NT2/D1 (cell line): ENCODE data around the gene PWWP2B.

Experiments
- DNase-seq: peaks from one replicate; pipeline ENCODE4 v3.0.0-alpha.2; 2011; ENCODE audit warnings: low read depth, low spot score
- H3K27me3 ChIP-seq: 2 replicates; pipeline ENCODE4 v1.6.0; 2011; ENCODE audit warnings: mild to moderate bottlenecking; ENCODE audit not compliant: insufficient read length, insufficient read depth
- H3K36me3 ChIP-seq: 2 replicates; pipeline ENCODE4 v1.6.1; 2011; ENCODE audit warnings: mild to moderate bottlenecking, low read length, mixed read lengths; ENCODE audit not compliant: insufficient read depth, insufficient read length
- H3K4me1 ChIP-seq: 2 replicates; pipeline ENCODE4 v1.5.1; 2011; ENCODE audit not compliant: insufficient read depth, insufficient read length
- H3K4me3 ChIP-seq: 2 replicates; pipeline ENCODE4 v1.5.1; 2011; ENCODE audit warnings: low read depth; ENCODE audit not compliant: insufficient read length
- H3K9ac ChIP-seq: 2 replicates; pipeline ENCODE4 v1.6.0; 2011; ENCODE audit warnings: low read depth; ENCODE audit not compliant: insufficient read length
- H3K9me3 ChIP-seq: 2 replicates; pipeline ENCODE4 v1.5.1; 2011; ENCODE audit warnings: mild to moderate bottlenecking, low read length; ENCODE audit not compliant: insufficient read depth
- SUZ12 ChIP-seq: IDR thresholded peaks from 2 replicates; pipeline ENCODE4 v1.6.1; 2011; ENCODE audit not compliant: insufficient read length, insufficient read depth; ENCODE audit errors: extremely low read depth
- YY1 ChIP-seq: IDR thresholded peaks from 2 replicates; pipeline ENCODE4 v1.6.1; 2011; ENCODE audit not compliant: insufficient read length, insufficient read depth
- ZNF274 ChIP-seq: IDR thresholded peaks from 2 replicates; pipeline ENCODE4 v1.6.1; 2011; ENCODE audit warnings: mild to moderate bottlenecking, low read depth, low read length

PWWP2B gene

DNA sequence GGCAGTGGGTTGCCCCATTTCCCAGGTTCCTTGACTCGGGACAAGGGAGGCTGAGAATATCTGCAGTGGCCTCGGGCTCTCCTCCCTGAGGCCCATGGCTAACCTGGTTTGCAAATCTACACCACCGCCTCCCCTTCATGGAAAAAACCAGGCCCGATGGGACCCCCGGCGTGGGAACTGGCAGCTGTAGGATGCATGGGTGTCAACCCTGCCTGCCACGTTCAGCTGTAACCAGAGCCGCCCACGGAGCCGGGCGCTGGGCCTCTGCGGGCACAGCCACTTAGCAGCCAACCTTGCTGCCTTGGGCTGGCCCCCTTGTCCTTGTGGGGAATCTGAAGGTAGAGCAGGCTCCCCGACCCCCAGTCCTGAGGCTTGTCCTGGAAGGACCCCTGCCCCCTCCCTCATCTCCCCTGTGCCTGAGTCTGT is 1.6 kb downstream of the PWWP2B start:
- DNase-seq, result no peak
- Histone ChIP-seq H3K4me1 (peaks cover 21% of the 10 kb centered on the region), H3K36me3 (no peaks in the 10 kb centered on the region), H3K9me3 (no peaks in the 10 kb centered on the region), H3K4me3 (no peak overlapping the region), H3K27me3 (peaks cover 19% of the 10 kb centered on the region), H3K9ac (peak overlapping the region; percentile 61)
- TF ChIP-seq YY1, result no peak
- TF ChIP-seq SUZ12, result no peak
- TF ChIP-seq ZNF274, result no peak

DNA sequence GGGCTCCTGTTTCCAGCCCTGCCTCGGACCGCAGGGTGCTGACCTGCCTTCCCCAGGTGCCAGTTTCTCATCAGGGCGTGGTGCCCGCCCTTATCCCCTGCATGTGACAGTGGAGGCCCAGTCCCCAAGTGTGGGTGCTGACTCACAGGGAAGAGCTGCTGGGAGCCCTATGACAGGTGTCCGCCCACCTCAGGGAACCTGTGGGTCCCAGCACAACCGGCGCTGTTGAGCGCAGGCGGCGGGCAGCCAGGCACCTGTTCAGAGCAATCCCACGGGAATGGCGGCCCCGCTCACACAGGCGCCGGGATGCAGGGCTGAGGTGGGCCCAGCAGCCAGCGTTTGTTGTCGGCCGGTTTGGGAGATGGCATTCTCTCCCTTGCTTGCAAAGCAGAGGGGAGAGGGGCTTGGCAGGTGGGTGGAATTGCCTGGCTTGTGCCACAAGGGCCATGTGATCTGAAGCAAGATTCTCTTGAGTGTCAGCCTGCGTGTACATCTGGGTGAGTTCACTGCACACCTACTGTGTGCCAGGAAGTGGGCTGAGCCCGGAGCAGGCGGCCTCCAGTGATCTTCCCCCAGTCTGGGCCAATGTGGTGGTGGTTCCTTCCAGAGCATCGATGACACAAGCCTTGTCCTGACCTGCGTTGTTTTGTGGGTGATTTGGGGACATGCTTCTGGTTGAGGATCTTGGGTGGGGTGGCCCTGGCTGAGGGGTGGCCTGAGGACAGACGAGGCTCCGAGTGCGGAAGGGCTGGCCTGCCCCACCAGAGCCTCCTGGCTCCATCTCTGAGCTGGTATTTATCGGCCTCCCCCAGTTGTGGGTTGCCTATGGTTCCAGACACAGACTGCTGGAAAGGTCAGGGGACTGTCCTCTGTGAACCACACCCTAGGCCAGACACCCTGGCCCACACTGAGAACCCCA is 2.4 kb downstream of the PWWP2B start:
- H3K4me3 ChIP-seq, result no peak overlapping the region

DNA sequence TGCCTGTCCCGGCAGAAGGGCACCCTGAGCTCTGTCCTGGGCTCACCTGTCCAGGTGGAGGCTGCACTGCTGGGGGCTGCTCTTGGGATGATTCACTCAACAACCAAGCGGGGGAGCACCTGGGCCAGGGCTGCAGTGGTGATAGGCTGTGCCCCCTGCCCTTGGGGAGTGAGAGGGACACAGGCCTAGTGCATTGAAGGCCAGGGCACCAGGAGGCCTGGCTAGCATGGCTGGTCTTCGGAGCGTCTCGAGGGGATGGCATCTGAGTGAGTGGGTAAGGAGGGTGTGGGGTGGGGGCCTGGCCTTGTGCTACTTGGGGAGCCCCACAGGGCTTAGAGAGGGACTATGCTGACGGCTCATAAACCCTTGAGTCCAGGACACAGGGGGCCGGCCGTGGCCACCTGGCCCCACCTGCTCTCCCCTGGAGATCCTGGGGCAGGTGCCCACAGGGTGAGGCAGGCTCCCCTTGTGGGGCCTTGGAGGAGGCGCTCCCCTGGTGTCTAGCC is 3.1 kb downstream of the PWWP2B start:
- no peaks in the 10 kb centered on the region for H3K36me3 ChIP-seq
- no peak overlapping the region for H3K4me3 ChIP-seq
- H3K9me3 ChIP-seq, result no peaks in the 10 kb centered on the region
- peaks cover 23% of the 10 kb centered on the region for H3K4me1 ChIP-seq
- DNase-seq, result no peak
- TF ChIP-seq YY1, result no peak
- TF ChIP-seq SUZ12, result no peak
- TF ChIP-seq ZNF274, result no peak
- H3K9ac ChIP-seq, result no peak overlapping the region
- peaks cover 19% of the 10 kb centered on the region for H3K27me3 ChIP-seq

More for the DNA sequence above, 2.4 kb downstream of the PWWP2B start:
- TF ChIP-seq SUZ12 (no peak), ZNF274 (no peak), YY1 (no peak)
- Histone ChIP-seq H3K4me1 (peaks cover 22% of the 10 kb centered on the region), H3K9me3 (no peaks in the 10 kb centered on the region), H3K9ac (no peak overlapping the region), H3K27me3 (peaks cover 19% of the 10 kb centered on the region), H3K36me3 (no peaks in the 10 kb centered on the region)
- no peak for DNase-seq

DNA sequence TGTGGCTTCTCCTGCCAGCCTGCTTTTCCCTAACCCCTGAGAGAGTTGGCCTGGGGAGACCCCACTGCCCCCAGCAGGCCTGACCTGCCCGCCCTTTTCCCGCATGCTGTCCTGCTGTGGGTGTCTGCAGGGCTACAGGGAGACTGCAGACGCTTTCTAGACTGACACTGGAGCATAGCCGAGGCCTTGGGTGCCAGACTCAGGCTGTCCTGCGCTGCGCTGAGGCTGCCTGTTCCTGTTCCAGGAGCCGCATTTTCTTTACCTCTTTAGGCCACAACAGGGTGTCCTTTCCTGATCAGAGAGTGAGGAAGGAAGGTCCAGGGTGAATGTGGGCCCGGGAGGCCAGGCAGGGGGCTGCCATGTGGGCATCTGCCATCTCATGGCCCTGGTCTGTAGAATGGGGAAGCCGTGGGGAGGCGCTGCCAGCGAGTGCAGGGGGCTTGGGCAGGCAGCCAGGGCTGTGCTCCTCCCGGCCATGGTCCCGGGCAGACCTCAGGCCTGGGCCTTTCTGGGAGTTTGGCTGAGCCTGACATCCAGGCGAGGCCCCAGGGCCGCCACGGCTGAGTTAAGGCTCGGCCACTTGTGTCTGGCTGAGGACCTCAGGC is 3.6 kb downstream of the PWWP2B start:
- H3K9me3 ChIP-seq, result no peaks in the 10 kb centered on the region
- no peak for DNase-seq
- peak overlapping the region; percentile 61 for H3K9ac ChIP-seq
- H3K27me3 ChIP-seq, result peaks cover 15% of the 10 kb centered on the region
- H3K4me1 ChIP-seq, result peaks cover 21% of the 10 kb centered on the region
- peaks cover 4% of the 10 kb centered on the region for H3K36me3 ChIP-seq
- TF ChIP-seq ZNF274 (no peak), SUZ12 (no peak), YY1 (no peak)
- no peak overlapping the region for H3K4me3 ChIP-seq

DNA sequence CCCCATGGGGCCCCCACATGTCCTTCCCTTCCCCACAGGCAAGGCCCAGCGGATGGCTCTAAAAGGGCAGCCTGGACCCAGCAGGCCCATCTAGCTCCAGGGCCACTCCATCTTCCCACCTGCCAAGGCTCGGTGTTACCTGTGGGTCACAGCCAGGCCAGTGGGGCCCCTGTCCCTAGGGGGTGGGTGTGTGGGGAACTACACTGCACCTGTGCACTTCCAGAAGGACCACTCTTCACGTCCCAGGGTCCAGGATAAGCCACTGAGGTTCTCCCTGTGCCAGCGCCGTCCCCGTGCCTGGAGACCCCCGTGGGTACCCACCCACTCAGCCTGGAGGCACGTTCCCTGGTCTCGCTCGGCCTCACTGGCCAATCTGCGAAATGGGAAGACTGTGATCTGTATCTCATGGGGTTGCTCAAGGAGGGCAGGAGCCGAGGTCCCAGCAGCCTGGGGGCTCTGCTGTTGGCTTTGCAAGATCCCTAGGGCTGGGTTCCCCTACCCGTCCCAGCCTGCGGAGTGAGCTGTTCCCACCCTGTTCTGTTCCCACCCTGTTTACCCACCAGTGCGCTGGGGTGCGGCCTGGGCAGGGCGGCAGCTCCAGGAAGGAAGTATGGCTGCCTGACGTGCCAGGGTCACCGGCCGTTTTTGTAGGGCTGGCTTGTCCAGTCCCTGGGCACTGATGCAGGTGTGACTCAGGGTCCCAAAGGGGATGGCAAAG is 4.6 kb downstream of the PWWP2B start:
- H3K27me3 ChIP-seq, result peaks cover 12% of the 10 kb centered on the region
- H3K9ac ChIP-seq, result no peak overlapping the region
- no peak for TF ChIP-seq SUZ12
- no peak for TF ChIP-seq YY1
- TF ChIP-seq ZNF274, result no peak
- H3K9me3 ChIP-seq, result no peaks in the 10 kb centered on the region
- peaks cover 20% of the 10 kb centered on the region for H3K4me1 ChIP-seq
- no peak overlapping the region for H3K4me3 ChIP-seq
- H3K36me3 ChIP-seq, result peaks cover 9% of the 10 kb centered on the region
- no peak for DNase-seq

DNA sequence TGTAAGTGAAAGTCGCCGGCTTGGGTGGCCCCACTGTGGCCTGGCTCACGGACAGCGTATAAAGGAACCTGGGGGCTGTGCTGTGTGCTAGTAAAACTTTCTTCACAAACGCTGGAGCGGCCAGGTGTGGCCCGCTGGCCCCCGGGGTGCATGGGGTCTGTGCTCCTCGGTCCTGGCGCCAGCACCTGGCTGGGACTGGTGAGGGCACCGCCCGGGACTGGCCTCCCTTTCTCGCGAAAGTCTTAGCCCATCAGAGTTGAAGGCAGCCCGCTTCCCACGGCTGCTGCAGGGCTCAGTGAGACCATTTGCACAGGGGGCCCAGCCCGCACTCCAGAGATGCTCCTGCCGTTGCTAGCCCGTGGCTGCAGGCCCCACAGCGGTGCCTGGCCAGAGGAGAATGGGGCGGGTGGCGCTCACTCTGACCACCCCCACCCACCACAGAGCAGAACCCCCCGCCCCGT is 5.8 kb downstream of the PWWP2B start:
- no peak overlapping the region for H3K4me3 ChIP-seq
- DNase-seq, result no peak
- no peak overlapping the region for H3K9ac ChIP-seq
- H3K4me1 ChIP-seq, result peaks cover 25% of the 10 kb centered on the region
- H3K36me3 ChIP-seq, result peaks cover 15% of the 10 kb centered on the region
- TF ChIP-seq SUZ12 (no peak), ZNF274 (no peak)
- no peaks in the 10 kb centered on the region for H3K9me3 ChIP-seq
- peaks cover 9% of the 10 kb centered on the region for H3K27me3 ChIP-seq
